Fibroblast of lung (primary cell): ENCODE measurements around the gene ZNF853. TPM values are rescaled to one million over a fixed set of nuclear protein-coding genes. Genes with fewer than 3 reads are reported as not detected.

Experiments used
- DNase-seq, 2 donors: peaks; one replicate each; pipeline versions ENCODE4 v3.0.0 to v3.0.0-alpha.2; 2010; ENCODE audit warnings: low read depth in 2 of 2
- H2AFZ ChIP-seq: 2 replicates; pipeline ENCODE4 v1.5.1; 2012; ENCODE audit warnings: low read length, control low read depth, inconsistent platforms
- H3K27ac ChIP-seq: 2 replicates; pipeline ENCODE4 v1.5.1; 2011; ENCODE audit warnings: low read length, control low read depth; ENCODE audit not compliant: insufficient read depth
- H3K27me3 ChIP-seq: 2 replicates; pipeline ENCODE4 v1.5.1; 2011; ENCODE audit warnings: mild to moderate bottlenecking, low read length; ENCODE audit not compliant: control insufficient read depth, insufficient read depth
- H3K36me3 ChIP-seq: 2 replicates; pipeline ENCODE4 v1.5.1; 2011; ENCODE audit warnings: low read length; ENCODE audit not compliant: control insufficient read depth, insufficient read depth
- H3K4me1 ChIP-seq: 2 replicates; pipeline ENCODE4 v1.5.1; 2011; ENCODE audit warnings: low read length; ENCODE audit not compliant: control insufficient read depth, insufficient read depth; ENCODE audit errors: extremely low read depth
- H3K4me2 ChIP-seq: 2 replicates; pipeline ENCODE4 v1.5.1; 2011; ENCODE audit warnings: low read length, control low read depth; ENCODE audit not compliant: insufficient read depth; ENCODE audit errors: extremely low read depth
- H3K4me3 ChIP-seq, 4 experiments: fragments of 200-600 bp in 1 of 4; sonication (generic) in 1 of 4; replicated peaks in 1 of 4; 2 replicates each; pipeline ENCODE4 v1.5.1; 2011 to 2016; ENCODE audit warnings: low read length in 4 of 4, low read depth in 3 of 4, mild to moderate bottlenecking in 3 of 4, control low read depth in 2 of 4, inconsistent platforms in 1 of 4, mixed read lengths in 1 of 4; ENCODE audit not compliant: insufficient read depth in 1 of 4; ENCODE audit errors: control extremely low read depth in 1 of 4
- H3K79me2 ChIP-seq: 2 replicates; pipeline ENCODE4 v1.5.1; 2012; ENCODE audit warnings: mild to moderate bottlenecking, low read length, inconsistent platforms; ENCODE audit not compliant: control insufficient read depth, insufficient read depth
- H3K9ac ChIP-seq: 2 replicates; pipeline ENCODE4 v1.5.1; 2011; ENCODE audit warnings: mild to moderate bottlenecking, low read length, control low read depth; ENCODE audit not compliant: insufficient read depth
- H3K9me3 ChIP-seq: 2 replicates; pipeline ENCODE4 v1.5.1; 2012; ENCODE audit warnings: low read depth, low read length; ENCODE audit not compliant: control insufficient read depth, insufficient read depth
- H4K20me1 ChIP-seq: 2 replicates; pipeline ENCODE4 v1.5.1; 2011; ENCODE audit warnings: low read length; ENCODE audit not compliant: control insufficient read depth, insufficient read depth; ENCODE audit errors: extremely low read depth
- EZH2 ChIP-seq: IDR thresholded peaks from 2 replicates; pipeline ENCODE4 v1.5.1; 2012; ENCODE audit warnings: low read length, control low read depth, mild to moderate bottlenecking; ENCODE audit errors: missing control alignments
- polyA plus RNA-seq, 2 donors: library from polyadenylated mRNA; depleted of rRNA in 1 of 2; stranded (reverse) in 1 of 2; unstranded in 1 of 2; fragments of >200 nt; gene quantifications; 2 replicates each; pipeline ENCODE4 v1.2.1, GENCODE V29; 2011 to 2012; ENCODE audit warnings: missing spikeins in 1 of 2
- total RNA-seq: library from RNA; depleted of rRNA; stranded (reverse); fragments of >200 nt; gene quantifications from 2 replicates; pipeline ENCODE4 v1.2.1, GENCODE V29; 2014
- TF ChIP-seq, protein P1 (sequence below), 2 donors: IDR thresholded peaks in 1 of 2; conservative IDR thresholded peaks in 1 of 2; 1 replicate in 1 of 2; 2 replicates in 1 of 2; pipeline ENCODE4 v1.5.1; 2011 to 2012; ENCODE audit warnings: low read length in 2 of 2, control low read depth in 1 of 2, inconsistent platforms in 1 of 2, low read depth in 1 of 2, mild to moderate bottlenecking in 1 of 2

The ZNF853 gene
- total and polyA plus RNA-seq, 2 donors (not counting 1 experiment from before 2014, with no cell fraction given), result 0.05 to 0.66 TPM

DNA sequence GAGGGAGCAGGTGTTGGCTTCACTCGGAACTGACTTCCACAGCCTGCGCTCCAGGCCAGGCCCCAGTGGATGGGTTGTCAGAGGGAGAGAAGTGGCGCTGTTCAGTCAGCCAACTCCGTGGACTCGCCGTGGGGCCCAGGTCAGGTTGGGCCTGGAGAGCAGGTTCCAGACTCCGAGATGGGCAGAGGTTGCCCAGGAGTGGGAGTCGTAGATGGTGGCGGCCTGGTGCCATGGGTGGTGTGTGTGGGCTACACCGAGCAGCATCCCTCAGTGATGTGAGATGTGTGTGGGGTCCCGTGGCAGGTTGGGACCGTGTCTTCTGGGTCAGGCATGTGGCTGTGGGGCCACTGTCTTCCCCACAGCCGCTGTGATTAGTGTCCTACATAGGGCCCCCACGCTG lies 32.1 kb downstream of the ZNF853 start:
- Histone ChIP-seq H3K4me2 (no peak overlapping the region), H2AFZ (no peak overlapping the region), H3K4me3 (no peak overlapping the region), H4K20me1 (no peaks in the 10 kb centered on the region), H3K27ac (no peak overlapping the region), H3K9ac (no peak overlapping the region), H3K36me3 (peaks cover 24% of the 10 kb centered on the region), H3K79me2 (no peaks in the 10 kb centered on the region), H3K4me1 (no peaks in the 10 kb centered on the region), H3K27me3 (no peaks in the 10 kb centered on the region), H3K9me3 (no peaks in the 10 kb centered on the region)
- DNase-seq, result no peak
- TF ChIP-seq EZH2, result no peak
- TF ChIP-seq, protein P1, sequence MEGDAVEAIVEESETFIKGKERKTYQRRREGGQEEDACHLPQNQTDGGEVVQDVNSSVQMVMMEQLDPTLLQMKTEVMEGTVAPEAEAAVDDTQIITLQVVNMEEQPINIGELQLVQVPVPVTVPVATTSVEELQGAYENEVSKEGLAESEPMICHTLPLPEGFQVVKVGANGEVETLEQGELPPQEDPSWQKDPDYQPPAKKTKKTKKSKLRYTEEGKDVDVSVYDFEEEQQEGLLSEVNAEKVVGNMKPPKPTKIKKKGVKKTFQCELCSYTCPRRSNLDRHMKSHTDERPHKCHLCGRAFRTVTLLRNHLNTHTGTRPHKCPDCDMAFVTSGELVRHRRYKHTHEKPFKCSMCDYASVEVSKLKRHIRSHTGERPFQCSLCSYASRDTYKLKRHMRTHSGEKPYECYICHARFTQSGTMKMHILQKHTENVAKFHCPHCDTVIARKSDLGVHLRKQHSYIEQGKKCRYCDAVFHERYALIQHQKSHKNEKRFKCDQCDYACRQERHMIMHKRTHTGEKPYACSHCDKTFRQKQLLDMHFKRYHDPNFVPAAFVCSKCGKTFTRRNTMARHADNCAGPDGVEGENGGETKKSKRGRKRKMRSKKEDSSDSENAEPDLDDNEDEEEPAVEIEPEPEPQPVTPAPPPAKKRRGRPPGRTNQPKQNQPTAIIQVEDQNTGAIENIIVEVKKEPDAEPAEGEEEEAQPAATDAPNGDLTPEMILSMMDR (conservative IDR thresholded peaks at IDR 0.05 in 1 of 2, IDR thresholded peaks at IDR 0.05 in 1 of 2; ENCODE audit: low read depth in 1 of 2, low read length in 2 of 2), result no peak

DNA sequence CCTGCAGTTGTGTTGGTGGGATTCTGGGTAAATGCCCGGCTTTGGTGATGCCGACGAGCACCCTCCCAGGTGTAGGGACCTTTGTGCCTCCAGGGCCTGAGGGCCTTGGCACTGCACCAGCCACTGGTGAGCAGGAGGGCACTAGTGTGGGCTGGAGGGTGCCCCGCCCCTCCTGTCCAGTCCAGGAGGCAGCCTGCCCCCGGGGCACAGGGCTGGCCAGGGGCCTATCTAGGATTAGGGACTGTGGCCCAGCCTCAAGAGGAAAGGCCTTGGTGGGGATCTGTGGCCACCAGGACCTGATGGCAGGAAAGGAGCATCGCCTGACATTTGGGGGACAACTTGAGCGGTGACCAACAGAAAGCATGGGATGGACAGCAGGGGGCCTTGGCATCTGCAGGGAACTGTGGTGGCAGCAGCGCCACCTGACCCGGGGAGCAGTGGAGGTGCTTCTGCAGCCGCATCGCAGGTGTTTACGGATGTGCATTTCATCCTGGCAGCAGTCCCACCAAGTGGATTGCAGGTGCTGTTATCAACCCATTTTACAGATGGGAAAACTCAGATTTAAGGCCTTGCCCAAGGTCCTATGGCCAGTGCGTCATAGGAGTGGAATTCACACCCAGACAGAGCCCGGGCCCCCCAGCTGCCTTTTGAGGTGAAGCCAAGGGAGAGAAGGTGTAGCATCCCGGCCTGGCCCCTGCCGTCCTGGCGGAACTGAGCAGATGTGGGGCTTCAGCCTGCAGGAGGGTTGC lies 32.8 kb downstream of the ZNF853 start:
- no peak overlapping the region for H3K9ac ChIP-seq
- H3K27ac ChIP-seq, result no peak overlapping the region
- no peaks in the 10 kb centered on the region for H3K27me3 ChIP-seq
- H3K36me3 ChIP-seq, result peaks cover 21% of the 10 kb centered on the region
- no peak overlapping the region for H2AFZ ChIP-seq
- DNase-seq, result no peak
- TF ChIP-seq, protein P1 (conservative IDR thresholded peaks at IDR 0.05 in 1 of 2, IDR thresholded peaks at IDR 0.05 in 1 of 2; ENCODE audit: low read depth in 1 of 2, low read length in 2 of 2), result no peak
- no peak for TF ChIP-seq EZH2
- H3K4me1 ChIP-seq, result no peaks in the 10 kb centered on the region
- no peaks in the 10 kb centered on the region for H4K20me1 ChIP-seq
- H3K4me3 ChIP-seq, result no peak overlapping the region
- no peak overlapping the region for H3K4me2 ChIP-seq
- no peaks in the 10 kb centered on the region for H3K79me2 ChIP-seq
- H3K9me3 ChIP-seq, result no peaks in the 10 kb centered on the region

DNA sequence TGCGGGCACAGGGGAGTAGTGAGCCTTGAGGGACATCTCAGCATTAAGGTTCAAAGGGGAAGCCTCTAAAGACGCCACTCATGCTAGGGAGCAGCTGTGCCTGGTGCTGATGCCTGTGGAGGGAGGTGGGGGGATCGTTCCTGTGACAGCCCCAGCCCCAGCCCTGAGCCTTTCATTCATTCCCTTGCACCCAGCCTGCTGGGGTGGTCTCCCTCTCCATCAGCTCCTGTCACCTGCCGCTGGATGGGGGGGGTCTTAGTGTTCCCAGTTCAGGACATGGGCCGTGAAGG lies 33.4 kb downstream of the ZNF853 start:
- Histone ChIP-seq H3K27ac (no peak overlapping the region), H3K79me2 (no peaks in the 10 kb centered on the region), H2AFZ (no peak overlapping the region), H3K4me3 (no peak overlapping the region), H3K36me3 (peaks cover 21% of the 10 kb centered on the region), H3K9ac (no peak overlapping the region), H3K4me2 (no peak overlapping the region), H3K9me3 (no peaks in the 10 kb centered on the region), H3K4me1 (no peaks in the 10 kb centered on the region), H4K20me1 (no peaks in the 10 kb centered on the region), H3K27me3 (no peaks in the 10 kb centered on the region)
- TF ChIP-seq EZH2, result no peak
- no peak for DNase-seq
